GM21786 (cell line): ENCODE measurements around the gene MEAK7.
A peak's percentile ranks its signal among the peaks of the same experiment; 100 is the strongest.

Source experiments
- ATAC-seq: cut with Tn5 transposase; IDR thresholded peaks from one replicate; pipeline ENCODE4 v1.9.1; 2021; ENCODE audit not compliant: unreplicated experiment

The MEAK7 gene, protein sequence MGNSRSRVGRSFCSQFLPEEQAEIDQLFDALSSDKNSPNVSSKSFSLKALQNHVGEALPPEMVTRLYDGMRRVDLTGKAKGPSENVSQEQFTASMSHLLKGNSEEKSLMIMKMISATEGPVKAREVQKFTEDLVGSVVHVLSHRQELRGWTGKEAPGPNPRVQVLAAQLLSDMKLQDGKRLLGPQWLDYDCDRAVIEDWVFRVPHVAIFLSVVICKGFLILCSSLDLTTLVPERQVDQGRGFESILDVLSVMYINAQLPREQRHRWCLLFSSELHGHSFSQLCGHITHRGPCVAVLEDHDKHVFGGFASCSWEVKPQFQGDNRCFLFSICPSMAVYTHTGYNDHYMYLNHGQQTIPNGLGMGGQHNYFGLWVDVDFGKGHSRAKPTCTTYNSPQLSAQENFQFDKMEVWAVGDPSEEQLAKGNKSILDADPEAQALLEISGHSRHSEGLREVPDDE

GRCh38 chr16:84504420-84505248, at the start of gene MEAK7:
Gene MEAK7 (minus strand): TSS chr16:84504659. CDS start chr16:84498086, 6,573 bp downstream.
- peak; percentile 93 for ATAC-seq

GRCh38 chr16:84553873-84554399, 49.5 kb upstream of the MEAK7 start:
- ATAC-seq = no peak

GRCh38 chr16:84552135-84552534, 47.7 kb upstream of the MEAK7 start:
- ATAC-seq = no peak

DNA sequence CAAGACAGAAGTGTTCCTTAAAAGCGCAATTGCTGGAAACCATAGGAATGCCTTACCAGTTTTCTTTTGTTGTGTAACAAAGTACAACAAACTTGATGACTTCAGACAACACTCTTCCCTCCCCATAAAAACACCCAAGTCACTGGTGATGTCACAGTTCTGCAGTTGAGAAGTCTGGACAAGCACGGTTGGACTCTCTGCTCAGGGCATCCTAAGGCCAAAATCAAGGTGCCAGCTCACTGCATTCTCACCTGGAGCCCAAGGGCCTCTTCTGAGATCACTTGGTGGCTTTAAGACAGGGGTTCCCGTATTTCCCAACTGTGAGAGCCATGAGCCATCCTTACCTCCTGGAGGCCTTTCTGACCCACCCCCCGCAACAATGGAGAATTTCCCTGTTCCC, 45.6 kb upstream of the MEAK7 start:
- ATAC-seq = no peak

- no peak for ATAC-seq
These were observed 44.7 kb upstream of the MEAK7 start for GRCh38 chr16:84548971-84549844.

- ATAC-seq = no peak
These were observed 44.0 kb upstream of the MEAK7 start for GRCh38 chr16:84548508-84548907.

- no peak for ATAC-seq
These were observed 43.1 kb upstream of the MEAK7 start for GRCh38 chr16:84547546-84548061.

DNA sequence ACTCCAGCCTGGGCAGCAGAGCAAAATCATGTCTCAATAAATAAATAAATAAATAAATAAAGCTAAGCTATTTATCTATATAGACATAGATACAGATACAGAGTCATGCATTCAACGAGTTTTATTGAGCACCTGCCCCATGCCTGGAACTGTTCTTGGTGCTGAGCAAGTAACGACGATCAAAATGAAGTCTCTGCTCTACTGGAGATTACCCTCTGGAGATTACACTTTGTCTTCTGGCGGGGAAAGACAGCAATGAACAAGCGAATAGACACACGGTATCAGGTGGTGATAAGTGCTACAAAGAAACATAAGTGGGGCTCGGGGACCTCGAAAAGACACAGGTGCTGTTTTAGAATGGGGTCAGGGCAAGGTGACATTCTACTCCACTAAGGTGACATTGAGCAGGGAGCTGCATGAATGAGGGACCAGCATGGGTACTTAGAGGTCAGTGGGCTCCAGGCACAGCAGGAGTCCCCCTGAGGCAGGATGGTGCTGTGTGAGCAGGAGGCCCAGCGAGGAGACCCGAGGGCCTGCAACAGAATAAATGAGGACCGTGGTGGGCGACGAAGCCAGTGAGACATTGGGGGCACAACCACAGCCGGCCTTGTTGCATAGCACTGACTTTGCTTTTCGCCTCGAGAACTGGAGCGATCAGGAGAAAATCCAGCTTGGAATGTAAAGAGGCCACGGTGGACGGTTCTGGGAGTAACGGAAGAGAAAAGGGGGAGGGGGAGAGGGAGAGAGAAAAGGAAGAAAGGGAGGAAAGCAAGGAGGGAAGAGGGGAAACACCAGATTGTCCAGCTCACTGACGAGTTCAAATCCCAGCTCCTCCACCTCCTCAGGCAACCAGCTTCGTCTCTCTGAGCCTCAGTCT, 42.4 kb upstream of the MEAK7 start:
- ATAC-seq = no peak

DNA sequence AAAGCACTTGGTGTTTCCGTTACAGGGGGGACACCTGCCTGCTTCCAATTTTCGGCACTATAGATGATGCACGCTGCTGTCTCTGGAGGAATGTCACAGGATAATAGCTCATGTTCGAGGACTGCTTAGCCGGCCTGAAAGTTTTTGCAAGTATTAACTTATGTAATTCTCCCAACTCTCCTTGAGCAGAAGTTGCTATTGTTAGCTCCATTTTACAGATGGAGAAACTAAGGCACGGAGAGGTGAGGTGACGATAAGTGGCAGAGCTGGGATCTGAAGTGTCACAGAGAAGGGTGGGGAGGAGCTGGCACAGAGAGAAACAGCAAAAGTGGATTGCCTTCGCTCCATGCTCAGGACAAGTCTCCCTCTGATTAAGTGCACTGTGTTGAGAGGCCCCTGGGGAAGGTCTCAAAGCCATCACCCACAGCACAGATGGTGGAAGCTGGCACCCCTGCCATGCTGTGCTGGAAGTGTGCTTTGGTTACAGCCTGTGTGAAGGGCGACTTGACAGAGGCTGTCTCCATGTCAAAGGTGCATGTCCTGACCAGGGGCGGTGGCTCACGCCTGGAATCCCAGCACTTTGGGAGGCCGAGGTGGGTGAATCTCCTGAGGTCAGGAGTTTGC, 40.8 kb upstream of the MEAK7 start:
- no peak for ATAC-seq

DNA sequence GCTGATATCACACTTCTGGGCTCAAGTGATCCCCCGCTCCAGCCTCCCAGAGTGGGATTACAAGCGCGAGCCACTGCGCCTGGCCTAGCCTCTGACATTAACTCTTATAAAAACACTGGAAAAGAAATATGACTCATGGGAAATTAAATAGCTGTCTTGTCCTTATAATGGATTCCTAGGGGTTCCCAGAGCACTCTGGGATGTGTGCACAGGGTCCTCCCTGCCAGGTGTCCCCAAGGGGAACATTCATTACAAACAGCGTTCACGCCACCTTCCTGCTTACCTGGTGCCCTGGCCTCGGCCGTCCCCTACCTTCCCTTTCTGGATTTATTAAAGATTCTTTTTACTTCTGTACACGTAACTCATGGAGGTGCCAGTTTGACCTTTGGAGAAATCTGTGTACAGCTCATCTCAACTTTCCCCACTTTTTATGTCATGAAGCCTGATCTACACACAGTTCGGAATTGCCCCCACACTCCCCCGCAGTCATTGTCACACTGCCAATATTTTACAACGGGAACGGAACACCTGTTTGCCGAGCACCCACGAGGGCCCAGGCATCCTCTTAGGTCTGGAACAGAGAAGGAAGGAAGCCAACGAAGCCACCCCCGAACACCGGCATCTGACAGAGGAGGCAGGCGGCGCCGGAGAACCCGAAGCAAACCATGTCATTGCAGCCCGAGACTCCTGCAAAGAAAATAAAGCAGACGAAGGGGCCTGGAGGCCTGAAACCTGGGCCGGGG, 39.7 kb upstream of the MEAK7 start:
- no peak for ATAC-seq

GRCh38 chr16:84543253-84543652, 38.8 kb upstream of the MEAK7 start:
- ATAC-seq = no peak

DNA sequence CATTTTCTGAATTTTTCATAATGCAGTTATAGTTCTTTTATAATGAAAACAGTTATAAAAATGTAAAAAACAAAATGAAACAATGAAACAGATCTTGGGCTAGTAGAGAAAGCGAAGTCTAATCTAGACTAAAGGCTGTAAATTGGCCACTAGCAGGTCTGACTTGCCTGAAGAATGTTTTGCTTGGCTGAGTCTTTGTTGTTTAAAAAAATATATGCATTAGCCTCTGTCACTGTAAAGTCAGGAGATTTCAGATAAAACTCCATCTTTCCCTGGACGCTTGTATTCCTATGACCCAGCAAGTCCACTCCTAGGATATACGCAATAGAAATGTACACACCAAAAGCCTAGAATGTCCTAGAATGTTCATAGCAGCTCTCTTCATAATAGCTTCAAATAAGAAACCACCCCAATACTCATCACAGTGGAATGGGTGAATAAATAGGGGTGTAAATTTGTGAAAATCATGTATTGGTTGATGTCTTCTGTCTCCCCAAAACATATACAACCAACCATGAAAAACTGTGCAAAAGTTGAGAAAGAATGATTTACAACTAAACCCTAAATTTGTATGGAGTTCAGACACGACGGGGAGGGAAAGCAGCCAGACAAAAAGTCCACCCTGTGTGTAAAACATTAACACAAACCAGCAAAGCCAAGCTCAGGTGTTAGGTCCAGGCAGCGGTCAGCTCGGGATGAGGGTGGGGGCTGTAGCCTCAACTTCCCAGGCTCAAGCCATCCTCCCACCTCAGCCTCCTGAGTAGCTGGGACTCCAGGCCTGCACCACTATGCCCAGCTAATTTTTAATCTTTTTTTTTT, 37.7 kb upstream of the MEAK7 start:
- ATAC-seq = no peak

DNA sequence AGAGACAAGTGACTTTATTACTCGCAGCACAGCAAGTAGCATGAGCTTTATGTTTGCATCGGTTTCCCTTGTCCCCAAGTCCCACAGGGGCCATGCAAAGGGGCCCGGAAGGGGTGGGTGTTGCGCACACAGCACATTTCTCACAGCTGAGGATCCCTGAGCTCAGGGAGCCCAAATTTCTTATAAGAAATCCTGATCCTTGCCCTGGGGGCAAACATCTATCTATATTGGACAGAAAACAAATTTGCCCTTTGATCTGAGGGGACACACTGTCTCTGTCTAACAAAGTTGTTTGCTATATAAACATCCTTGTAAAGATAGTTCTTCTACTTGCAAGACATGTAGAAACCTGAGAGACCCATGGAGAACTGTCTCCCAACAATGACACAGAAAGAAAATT, 35.7 kb upstream of the MEAK7 start:
- no peak for ATAC-seq

DNA sequence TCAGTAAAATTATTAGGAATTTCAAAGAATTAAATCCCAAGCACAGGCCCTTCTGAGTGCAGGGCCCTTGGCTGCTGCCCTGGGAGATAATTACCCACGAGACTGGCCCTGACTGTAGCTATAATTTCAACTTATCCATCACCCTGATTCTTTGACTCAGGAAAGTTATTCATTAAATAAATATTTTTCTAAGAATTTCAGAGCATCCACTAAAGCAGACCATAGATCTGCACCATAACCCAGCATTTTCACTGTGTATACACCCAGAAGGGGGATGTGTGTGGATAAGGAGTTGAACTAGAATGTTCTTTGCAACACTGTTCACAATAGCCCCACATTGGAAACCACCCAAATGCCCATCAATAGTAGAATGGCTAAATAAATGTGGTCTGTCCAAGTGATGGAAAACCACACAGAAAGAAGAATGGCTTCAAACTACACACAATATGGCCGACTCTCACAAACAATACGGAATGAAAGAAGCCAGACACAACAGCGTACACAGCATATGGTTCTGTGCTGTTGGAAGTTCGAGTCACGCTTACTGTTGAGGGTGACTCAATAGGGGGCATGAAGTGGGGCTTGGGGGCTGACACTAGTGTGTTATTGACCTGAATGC, 33.9 kb upstream of the MEAK7 start:
- ATAC-seq = no peak

DNA sequence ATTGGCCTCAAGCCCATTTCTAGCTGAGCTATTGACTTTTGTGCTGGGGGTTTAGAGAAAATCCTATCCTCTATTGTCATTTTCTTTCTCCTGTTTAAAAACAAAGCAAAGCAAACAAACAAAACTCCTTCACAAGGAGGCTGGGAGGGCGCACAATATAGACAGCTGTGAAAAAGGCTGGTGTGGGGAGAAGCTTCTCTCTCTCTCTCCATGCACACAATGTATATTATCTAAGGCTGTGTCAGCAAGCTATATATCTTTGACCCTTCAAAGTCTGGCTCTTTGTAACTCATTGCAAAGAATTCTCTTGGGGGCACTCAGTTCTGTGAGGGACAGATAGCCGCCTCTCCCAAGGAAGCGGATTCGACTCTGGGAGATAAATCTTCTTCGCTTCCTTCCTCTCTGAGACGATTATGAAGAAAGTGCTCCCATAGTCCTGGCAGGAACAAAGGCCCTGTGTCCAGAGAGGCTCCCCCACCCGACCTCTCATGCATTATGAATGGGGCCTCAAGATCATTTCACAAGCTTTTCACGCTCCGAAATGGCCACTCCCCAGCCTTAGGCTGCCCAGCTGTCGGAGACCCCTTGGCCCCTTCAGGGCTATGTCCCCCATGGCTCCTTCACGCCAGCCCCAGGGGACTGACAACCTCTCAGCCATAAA, 33.2 kb upstream of the MEAK7 start:
- ATAC-seq = no peak

- no peak for ATAC-seq
These were observed 31.4 kb upstream of the MEAK7 start for GRCh38 chr16:84535851-84536250.

GRCh38 chr16:84535408-84535807, 30.9 kb upstream of the MEAK7 start:
- ATAC-seq = no peak
